ENCODE data around the gene ADAMTS14.

GRCh38 chr10:70714245-70714644, 41.9 kb downstream of the ADAMTS14 start:
- TF ChIP-seq, protein P1, sequence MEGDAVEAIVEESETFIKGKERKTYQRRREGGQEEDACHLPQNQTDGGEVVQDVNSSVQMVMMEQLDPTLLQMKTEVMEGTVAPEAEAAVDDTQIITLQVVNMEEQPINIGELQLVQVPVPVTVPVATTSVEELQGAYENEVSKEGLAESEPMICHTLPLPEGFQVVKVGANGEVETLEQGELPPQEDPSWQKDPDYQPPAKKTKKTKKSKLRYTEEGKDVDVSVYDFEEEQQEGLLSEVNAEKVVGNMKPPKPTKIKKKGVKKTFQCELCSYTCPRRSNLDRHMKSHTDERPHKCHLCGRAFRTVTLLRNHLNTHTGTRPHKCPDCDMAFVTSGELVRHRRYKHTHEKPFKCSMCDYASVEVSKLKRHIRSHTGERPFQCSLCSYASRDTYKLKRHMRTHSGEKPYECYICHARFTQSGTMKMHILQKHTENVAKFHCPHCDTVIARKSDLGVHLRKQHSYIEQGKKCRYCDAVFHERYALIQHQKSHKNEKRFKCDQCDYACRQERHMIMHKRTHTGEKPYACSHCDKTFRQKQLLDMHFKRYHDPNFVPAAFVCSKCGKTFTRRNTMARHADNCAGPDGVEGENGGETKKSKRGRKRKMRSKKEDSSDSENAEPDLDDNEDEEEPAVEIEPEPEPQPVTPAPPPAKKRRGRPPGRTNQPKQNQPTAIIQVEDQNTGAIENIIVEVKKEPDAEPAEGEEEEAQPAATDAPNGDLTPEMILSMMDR (IDR thresholded peaks at IDR 0.05), result no peak
- no peak for TF ChIP-seq POLR2A (IDR thresholded peaks at IDR 0.05)

Measured in adrenal gland (tissue), 5 donors.